ENCODE measurements around the gene GOLIM4. TPM values are rescaled to one million over a fixed set of nuclear protein-coding genes. Genes with fewer than 3 reads are reported as not detected.
"Not testable (repeated sequence)": the region's sequence is repeated elsewhere in the genome, so short reads cannot be mapped to it uniquely, and the experiment has no call there.

The GOLIM4 gene
- total RNA-seq, 1 experiment from 2014 or later, result 25.3 TPM

- H3K9me3 ChIP-seq (ENCODE audit: low read length); H3K9ac ChIP-seq (ENCODE audit: low read length); H3K9me2 ChIP-seq (replicated peaks; ENCODE audit: low read length); H3K36me3 ChIP-seq (ENCODE audit: low read depth, low read length); ATAC-seq; H3K79me2 ChIP-seq (ENCODE audit: low read length); H2AFZ ChIP-seq (ENCODE audit: low read length); H3K4me1 ChIP-seq (ENCODE audit: insufficient read depth, low read length); H3K27me3 ChIP-seq (ENCODE audit: low read length); POLR2A ChIA-PET (ENCODE audit: unreplicated experiment); CTCF ChIA-PET; DNase-seq; H3F3A ChIP-seq (ENCODE audit: low read length, unreplicated experiment); BruUV-seq (replicated peaks); intact Hi-C loops (cut with micrococcal nuclease); H3K27ac ChIP-seq (ENCODE audit: low read length); H4K20me1 ChIP-seq (ENCODE audit: low read length); H3K4me2 ChIP-seq (ENCODE audit: low read length); H3K4me3 ChIP-seq (ENCODE audit: low read length): not testable (repeated sequence)
These were observed 32.7 kb upstream of the GOLIM4 start for GRCh38 chr3:168128463-168128862.

GRCh38 chr3:168127466-168127865, 31.7 kb upstream of the GOLIM4 start:
- H3F3A ChIP-seq (ENCODE audit: low read length, unreplicated experiment), result no peaks in the 10 kb centered on the region
- H3K4me3 ChIP-seq (ENCODE audit: low read length), result no peak overlapping the region
- intact Hi-C loops (cut with micrococcal nuclease), result no loop called here
- no peak overlapping the region for H2AFZ ChIP-seq (ENCODE audit: low read length)
- H3K36me3 ChIP-seq (ENCODE audit: low read depth, low read length), result no peaks in the 10 kb centered on the region
- H3K9me2 ChIP-seq (replicated peaks; ENCODE audit: low read length), result no peaks in the 10 kb centered on the region
- no peak for ATAC-seq
- no peak overlapping the region for H3K27ac ChIP-seq (ENCODE audit: low read length)
- CTCF ChIA-PET, result no interaction called here
- no peak for DNase-seq
- H3K27me3 ChIP-seq (ENCODE audit: low read length), result no peaks in the 10 kb centered on the region
- H3K9ac ChIP-seq (ENCODE audit: low read length), result no peak overlapping the region
- H3K4me1 ChIP-seq (ENCODE audit: insufficient read depth, low read length), result peaks cover 10% of the 10 kb centered on the region
- no peak for TF ChIP-seq EZH2 (IDR thresholded peaks at IDR 0.05; ENCODE audit: low read length, unreplicated experiment)
- no peak for TF ChIP-seq EZH2phosphoT487 (IDR thresholded peaks at IDR 0.05; ENCODE audit: borderline replicate concordance, low read length)
- TF ChIP-seq CTCF (conservative IDR thresholded peaks at IDR 0.05; ENCODE audit: low read depth, low read length), result no peak
- H3K9me3 ChIP-seq (ENCODE audit: low read length), result no peaks in the 10 kb centered on the region
- no peak overlapping the region for H3K4me2 ChIP-seq (ENCODE audit: low read length)
- no peaks in the 10 kb centered on the region for H4K20me1 ChIP-seq (ENCODE audit: low read length)
- BruUV-seq (replicated peaks), result no TSS peak
- no peaks in the 10 kb centered on the region for H3K79me2 ChIP-seq (ENCODE audit: low read length)
- POLR2A ChIA-PET (ENCODE audit: unreplicated experiment), result no interaction called here

- peaks cover 10% of the 10 kb centered on the region for H3K4me1 ChIP-seq (ENCODE audit: insufficient read depth, low read length)
- no peak overlapping the region for H3K9ac ChIP-seq (ENCODE audit: low read length)
- H3K9me3 ChIP-seq (ENCODE audit: low read length), result no peaks in the 10 kb centered on the region
- H3K9me2 ChIP-seq (replicated peaks; ENCODE audit: low read length), result no peaks in the 10 kb centered on the region
- no peaks in the 10 kb centered on the region for H3K36me3 ChIP-seq (ENCODE audit: low read depth, low read length)
- TF ChIP-seq CTCF (conservative IDR thresholded peaks at IDR 0.05; ENCODE audit: low read depth, low read length) (no peak), EZH2phosphoT487 (IDR thresholded peaks at IDR 0.05; ENCODE audit: borderline replicate concordance, low read length) (no peak), EZH2 (IDR thresholded peaks at IDR 0.05; ENCODE audit: low read length, unreplicated experiment) (no peak)
- no peaks in the 10 kb centered on the region for H3K79me2 ChIP-seq (ENCODE audit: low read length)
- no peak for ATAC-seq
- CTCF ChIA-PET, result no interaction called here
- H3K4me3 ChIP-seq (ENCODE audit: low read length), result no peak overlapping the region
- no peaks in the 10 kb centered on the region for H4K20me1 ChIP-seq (ENCODE audit: low read length)
- no peak overlapping the region for H3K27ac ChIP-seq (ENCODE audit: low read length)
- POLR2A ChIA-PET (ENCODE audit: unreplicated experiment), result no interaction called here
- no peaks in the 10 kb centered on the region for H3K27me3 ChIP-seq (ENCODE audit: low read length)
- no peak for DNase-seq
- no peaks in the 10 kb centered on the region for H3F3A ChIP-seq (ENCODE audit: low read length, unreplicated experiment)
- no peak overlapping the region for H3K4me2 ChIP-seq (ENCODE audit: low read length)
- no peak overlapping the region for H2AFZ ChIP-seq (ENCODE audit: low read length)
- no TSS peak for BruUV-seq (replicated peaks)
- intact Hi-C loops (cut with micrococcal nuclease), result loop anchor here (2.0 kb wide), 1 partner anchor 72 kb away; no protein-coding TSS in a partner anchor
These were observed 29.1 kb upstream of the GOLIM4 start for GRCh38 chr3:168124791-168125190.
